ENCODE measurements around the gene AHNAK. TPM values are rescaled to one million over a fixed set of nuclear protein-coding genes. Genes with fewer than 3 reads are reported as not detected.

The AHNAK gene
- total and polyA plus RNA-seq, 5 donors from 2014 or later = 22.3 to 852 (median 47.1) TPM

DNA sequence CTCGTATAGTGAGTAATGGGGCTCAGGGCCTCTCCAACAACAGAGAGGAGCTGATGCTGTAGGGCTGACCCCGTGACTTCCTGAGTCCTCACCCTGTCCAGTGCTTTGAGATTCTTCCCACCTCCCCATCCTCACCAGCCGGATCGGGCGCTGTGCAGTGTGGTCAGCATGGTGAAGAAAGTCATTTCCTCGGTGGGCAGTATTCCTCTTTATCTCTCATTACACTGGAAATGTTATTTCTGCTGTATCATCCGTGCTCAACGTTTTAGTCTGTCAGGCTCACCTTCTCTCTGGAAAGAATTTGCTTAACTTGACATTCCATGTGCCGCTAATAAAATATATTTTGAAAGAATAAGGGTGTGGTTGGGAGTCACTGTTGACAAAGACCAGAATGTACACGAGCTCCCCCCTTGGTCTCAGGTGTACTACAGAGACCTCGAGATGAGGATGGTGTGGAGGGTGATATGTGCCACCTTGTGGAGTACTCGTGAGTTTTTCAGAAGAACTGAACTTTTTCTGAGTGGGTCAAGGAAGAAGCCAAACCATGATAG, 153.5 kb downstream of the AHNAK start:
- Mint-ChIP-seq H3K27ac (peak overlapping the region in 2 of 3 donors; percentile 33 to 71), H3K4me3 (no peak overlapping the region), H3K36me3 (no peaks in the 10 kb centered on the region), H3K9me3 (no peaks in the 10 kb centered on the region), H3K27me3 (peaks cover 24% of the 10 kb centered on the region), H3K4me1 (peaks cover 5 to 12% (median 9%) of the 10 kb centered on the region in 4 donors)
- Histone ChIP-seq H3K4me1 (ENCODE audit: control insufficient read depth, insufficient read depth, low read length, poor library complexity, severe bottlenecking) (no peaks in the 10 kb centered on the region), H3K27ac (ENCODE audit: insufficient read depth, low read length, poor library complexity, severe bottlenecking) (no peak overlapping the region), H3K36me3 (ENCODE audit: control insufficient read depth, insufficient read depth, low read length) (no peaks in the 10 kb centered on the region), H3K27me3 (ENCODE audit: control insufficient read depth, insufficient read depth, low read length) (peaks cover 2% of the 10 kb centered on the region), H3K9me3 (ENCODE audit: control insufficient read depth in 2 of 2, low read length in 2 of 2) (no peaks in the 10 kb centered on the region), H3K4me3 (ENCODE audit: low read depth, low read length) (no peak overlapping the region)
- ATAC-seq (ENCODE audit: low read depth in 2 of 2) (peak; percentile 75 to 87), DNase-seq (peak in 2 of 3 donors; percentile 38 to 62)

DNA sequence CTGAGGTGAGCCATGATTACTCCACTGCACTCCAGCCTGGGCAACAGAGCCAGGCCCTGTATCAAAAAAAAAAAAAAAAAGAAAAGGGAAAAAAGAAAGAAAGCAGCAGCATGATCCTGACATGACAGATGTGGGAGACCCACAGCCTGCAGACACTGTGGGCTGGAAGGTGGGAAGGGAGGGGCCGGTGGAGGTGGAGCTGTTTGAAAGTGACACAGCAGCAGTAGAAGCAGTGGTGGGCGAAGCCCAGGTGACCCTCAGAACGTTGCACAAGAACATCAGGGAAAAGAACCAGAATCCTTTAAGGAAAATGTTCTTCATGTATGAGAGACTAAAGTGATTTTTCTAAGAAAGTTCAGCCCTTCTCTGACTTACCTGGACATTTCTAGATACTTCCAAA, 154.1 kb downstream of the AHNAK start:
- peaks cover 5 to 13% (median 9%) of the 10 kb centered on the region in 4 donors for H3K4me1 Mint-ChIP-seq
- H3K27me3 Mint-ChIP-seq = peaks cover 28% of the 10 kb centered on the region
- Histone ChIP-seq H3K9me3 (ENCODE audit: control insufficient read depth in 2 of 2, low read length in 2 of 2) (no peaks in the 10 kb centered on the region), H3K4me1 (ENCODE audit: control insufficient read depth, insufficient read depth, low read length, poor library complexity, severe bottlenecking) (no peaks in the 10 kb centered on the region), H3K27ac (ENCODE audit: insufficient read depth, low read length, poor library complexity, severe bottlenecking) (no peak overlapping the region), H3K36me3 (ENCODE audit: control insufficient read depth, insufficient read depth, low read length) (no peaks in the 10 kb centered on the region), H3K27me3 (ENCODE audit: control insufficient read depth, insufficient read depth, low read length) (peaks cover 3% of the 10 kb centered on the region), H3K4me3 (ENCODE audit: low read depth, low read length) (no peak overlapping the region)
- H3K36me3 Mint-ChIP-seq = no peaks in the 10 kb centered on the region
- H3K27ac Mint-ChIP-seq = peak overlapping the region in 2 of 3 donors; percentile 33 to 64
- H3K4me3 Mint-ChIP-seq = no peak overlapping the region
- DNase-seq (no peak), ATAC-seq (ENCODE audit: low read depth in 2 of 2) (no peak)
- H3K9me3 Mint-ChIP-seq = no peaks in the 10 kb centered on the region

GRCh38 chr11:62391642-62392425, 154.8 kb downstream of the AHNAK start:
- H3K36me3 ChIP-seq (ENCODE audit: control insufficient read depth, insufficient read depth, low read length) = no peaks in the 10 kb centered on the region
- ATAC-seq (ENCODE audit: low read depth in 2 of 2) = no peak
- Mint-ChIP-seq H3K27me3 (peaks cover 28% of the 10 kb centered on the region), H3K9me3 (no peaks in the 10 kb centered on the region), H3K4me1 (peaks cover 5 to 15% (median 9%) of the 10 kb centered on the region in 4 donors), H3K27ac (no peak overlapping the region), H3K4me3 (no peak overlapping the region), H3K36me3 (no peaks in the 10 kb centered on the region)
- DNase-seq = no peak
- H3K4me3 ChIP-seq (ENCODE audit: low read depth, low read length) = no peak overlapping the region
- peaks cover 6% of the 10 kb centered on the region for H3K27me3 ChIP-seq (ENCODE audit: control insufficient read depth, insufficient read depth, low read length)
- no peak overlapping the region for H3K27ac ChIP-seq (ENCODE audit: insufficient read depth, low read length, poor library complexity, severe bottlenecking)
- no peaks in the 10 kb centered on the region for H3K9me3 ChIP-seq (ENCODE audit: control insufficient read depth in 2 of 2, low read length in 2 of 2)
- peaks cover under 1% of the 10 kb centered on the region for H3K4me1 ChIP-seq (ENCODE audit: control insufficient read depth, insufficient read depth, low read length, poor library complexity, severe bottlenecking)

- no peaks in the 10 kb centered on the region for H3K36me3 ChIP-seq (ENCODE audit: control insufficient read depth, insufficient read depth, low read length)
- H3K27ac ChIP-seq (ENCODE audit: insufficient read depth, low read length, poor library complexity, severe bottlenecking) = no peak overlapping the region
- H3K27me3 ChIP-seq (ENCODE audit: control insufficient read depth, insufficient read depth, low read length) = peaks cover 6% of the 10 kb centered on the region
- H3K4me3 Mint-ChIP-seq = no peak overlapping the region
- no peak for DNase-seq
- no peak for ATAC-seq (ENCODE audit: low read depth in 2 of 2)
- H3K9me3 Mint-ChIP-seq = no peaks in the 10 kb centered on the region
- H3K9me3 ChIP-seq (ENCODE audit: control insufficient read depth in 2 of 2, low read length in 2 of 2) = no peaks in the 10 kb centered on the region
- no peak overlapping the region for H3K27ac Mint-ChIP-seq
- no peaks in the 10 kb centered on the region for H3K36me3 Mint-ChIP-seq
- peaks cover 5 to 20% (median 15%) of the 10 kb centered on the region in 4 donors for H3K4me1 Mint-ChIP-seq
- H3K4me3 ChIP-seq (ENCODE audit: low read depth, low read length) = no peak overlapping the region
- H3K4me1 ChIP-seq (ENCODE audit: control insufficient read depth, insufficient read depth, low read length, poor library complexity, severe bottlenecking) = peaks cover 11% of the 10 kb centered on the region
- peaks cover 28% of the 10 kb centered on the region for H3K27me3 Mint-ChIP-seq
Observed at GRCh38 chr11:62390722-62391121, 155.9 kb downstream of the AHNAK start.

DNA sequence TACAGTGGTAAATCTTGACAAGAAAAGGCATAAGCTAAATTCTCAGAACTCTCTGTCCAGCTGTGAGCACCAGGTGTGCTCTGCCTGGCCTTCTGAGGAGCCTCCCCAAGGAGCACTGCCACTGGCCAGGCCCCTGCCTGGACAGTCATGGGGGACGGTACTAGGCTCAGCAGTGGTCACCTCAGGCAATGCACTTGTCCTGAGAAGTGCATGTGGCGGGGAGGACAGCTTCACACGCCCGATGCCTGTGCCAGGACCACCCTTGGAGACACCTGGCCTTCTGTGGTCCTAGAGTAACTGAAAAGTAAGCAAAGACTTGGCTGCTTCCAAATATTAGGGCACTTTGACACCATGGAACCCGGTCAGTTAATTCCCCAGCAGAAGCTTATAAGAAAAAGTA, 156.4 kb downstream of the AHNAK start:
- DNase-seq = no peak
- no peaks in the 10 kb centered on the region for H3K36me3 Mint-ChIP-seq
- Histone ChIP-seq H3K9me3 (ENCODE audit: control insufficient read depth in 2 of 2, low read length in 2 of 2) (no peaks in the 10 kb centered on the region), H3K36me3 (ENCODE audit: control insufficient read depth, insufficient read depth, low read length) (no peaks in the 10 kb centered on the region), H3K4me3 (ENCODE audit: low read depth, low read length) (no peak overlapping the region), H3K4me1 (ENCODE audit: control insufficient read depth, insufficient read depth, low read length, poor library complexity, severe bottlenecking) (peaks cover 11% of the 10 kb centered on the region), H3K27ac (ENCODE audit: insufficient read depth, low read length, poor library complexity, severe bottlenecking) (no peak overlapping the region), H3K27me3 (ENCODE audit: control insufficient read depth, insufficient read depth, low read length) (peaks cover 6% of the 10 kb centered on the region)
- peaks cover 28% of the 10 kb centered on the region for H3K27me3 Mint-ChIP-seq
- ATAC-seq (ENCODE audit: low read depth in 2 of 2) = no peak
- H3K27ac Mint-ChIP-seq = no peak overlapping the region
- no peak overlapping the region for H3K4me3 Mint-ChIP-seq
- no peaks in the 10 kb centered on the region for H3K9me3 Mint-ChIP-seq
- peaks cover 5 to 21% (median 15%) of the 10 kb centered on the region in 4 donors for H3K4me1 Mint-ChIP-seq

- H3K27ac Mint-ChIP-seq = no peak overlapping the region
- H3K4me3 ChIP-seq (ENCODE audit: low read depth, low read length) = no peak overlapping the region
Observed at GRCh38 chr11:62388999-62389398, 157.6 kb downstream of the AHNAK start.

DNA sequence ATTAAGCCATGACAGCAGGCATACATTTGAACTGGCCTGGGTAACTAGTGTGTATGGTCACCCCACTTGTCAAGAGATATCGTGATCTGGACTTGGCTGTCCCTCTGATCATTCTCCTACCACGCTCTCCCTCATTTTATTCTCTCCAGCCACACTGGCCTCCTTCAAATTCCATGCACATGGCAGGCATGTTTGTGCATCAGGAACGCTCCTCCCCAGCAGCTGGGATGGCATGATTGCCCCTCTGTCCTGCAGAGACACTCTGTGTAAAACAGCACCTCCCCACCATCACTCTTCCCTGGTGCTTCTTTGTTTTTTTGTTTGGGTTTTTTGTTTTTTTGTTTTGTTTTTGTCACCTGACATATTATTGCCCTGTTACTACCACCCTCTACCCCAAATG, 159.2 kb downstream of the AHNAK start:
- peak overlapping the region in 2 of 4 donors; percentile 9 to 39 for H3K4me3 Mint-ChIP-seq
- H3K4me1 Mint-ChIP-seq = peaks cover 0 to 13% (median 6%) of the 10 kb centered on the region in 4 donors
- no peak for ATAC-seq (ENCODE audit: low read depth in 2 of 2)

More at GRCh38 chr11:62388999-62389398, 157.6 kb downstream of the AHNAK start:
- Histone ChIP-seq H3K4me1 (ENCODE audit: control insufficient read depth, insufficient read depth, low read length, poor library complexity, severe bottlenecking) (peaks cover 11% of the 10 kb centered on the region), H3K9me3 (ENCODE audit: control insufficient read depth in 2 of 2, low read length in 2 of 2) (no peaks in the 10 kb centered on the region), H3K27ac (ENCODE audit: insufficient read depth, low read length, poor library complexity, severe bottlenecking) (no peak overlapping the region), H3K27me3 (ENCODE audit: control insufficient read depth, insufficient read depth, low read length) (peaks cover 6% of the 10 kb centered on the region), H3K36me3 (ENCODE audit: control insufficient read depth, insufficient read depth, low read length) (no peaks in the 10 kb centered on the region)
- Mint-ChIP-seq H3K27me3 (peaks cover 22% of the 10 kb centered on the region), H3K36me3 (no peaks in the 10 kb centered on the region), H3K4me3 (no peak overlapping the region), H3K9me3 (no peaks in the 10 kb centered on the region), H3K4me1 (peaks cover 0 to 18% (median 9%) of the 10 kb centered on the region in 4 donors)
- ATAC-seq (ENCODE audit: low read depth in 2 of 2) = no peak
- DNase-seq = no peak

More for the DNA sequence above, 159.2 kb downstream of the AHNAK start:
- H3K27ac ChIP-seq (ENCODE audit: insufficient read depth, low read length, poor library complexity, severe bottlenecking) = no peak overlapping the region
- no peak for DNase-seq
- H3K27me3 ChIP-seq (ENCODE audit: control insufficient read depth, insufficient read depth, low read length) = peaks cover 6% of the 10 kb centered on the region
- no peaks in the 10 kb centered on the region for H3K36me3 ChIP-seq (ENCODE audit: control insufficient read depth, insufficient read depth, low read length)
- Mint-ChIP-seq H3K36me3 (no peaks in the 10 kb centered on the region), H3K27me3 (peaks cover 22% of the 10 kb centered on the region), H3K9me3 (no peaks in the 10 kb centered on the region), H3K27ac (peak overlapping the region in 1 of 3 donors; percentile 37)
- H3K4me1 ChIP-seq (ENCODE audit: control insufficient read depth, insufficient read depth, low read length, poor library complexity, severe bottlenecking) = peaks cover 11% of the 10 kb centered on the region
- H3K9me3 ChIP-seq (ENCODE audit: control insufficient read depth in 2 of 2, low read length in 2 of 2) = no peaks in the 10 kb centered on the region
- H3K4me3 ChIP-seq (ENCODE audit: low read depth, low read length) = no peak overlapping the region
